HL-60/S4 (cell line): ENCODE measurements around the gene ETS1.

Experiments used
- in situ Hi-C: fragments of 300-500 bp; cut with MboI; formaldehyde crosslinking; loops from 2 replicates; pipeline ENCODE4 v1.14.3; 2022; ENCODE audit warnings: low sequenced_read_pairs

The ETS1 gene

DNA sequence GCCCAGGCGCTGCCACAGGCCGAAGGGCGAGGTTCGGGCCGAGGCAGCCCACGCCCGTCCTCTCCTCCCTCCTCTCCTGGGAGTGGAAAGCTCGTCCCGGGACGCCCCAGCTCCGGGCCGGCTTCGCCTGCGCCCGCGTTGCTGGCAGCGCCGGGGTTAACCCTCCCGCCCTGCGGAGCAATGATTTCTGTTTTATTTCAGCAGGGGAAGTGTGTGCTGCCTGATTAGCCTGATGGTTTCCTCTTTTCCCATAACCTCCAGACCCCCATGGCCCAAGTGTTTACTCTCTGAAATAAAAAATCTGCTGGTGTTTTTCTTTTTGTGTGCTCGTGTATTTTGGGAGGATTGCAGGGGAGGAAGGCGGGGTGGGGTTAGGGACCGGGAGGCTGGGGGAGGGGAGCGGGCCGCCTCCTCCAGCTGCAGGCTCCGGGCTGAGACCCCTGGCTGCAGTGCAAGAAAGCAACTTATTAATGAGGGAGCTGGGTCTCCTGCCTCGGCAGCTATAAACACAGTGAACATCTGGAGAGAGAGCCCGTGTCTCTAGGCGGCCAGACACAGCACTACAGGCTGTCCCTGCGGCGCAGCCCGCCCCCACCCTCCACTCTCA, 38.6 kb downstream of the ETS1 start:
- in situ Hi-C loops: no loop called here

DNA sequence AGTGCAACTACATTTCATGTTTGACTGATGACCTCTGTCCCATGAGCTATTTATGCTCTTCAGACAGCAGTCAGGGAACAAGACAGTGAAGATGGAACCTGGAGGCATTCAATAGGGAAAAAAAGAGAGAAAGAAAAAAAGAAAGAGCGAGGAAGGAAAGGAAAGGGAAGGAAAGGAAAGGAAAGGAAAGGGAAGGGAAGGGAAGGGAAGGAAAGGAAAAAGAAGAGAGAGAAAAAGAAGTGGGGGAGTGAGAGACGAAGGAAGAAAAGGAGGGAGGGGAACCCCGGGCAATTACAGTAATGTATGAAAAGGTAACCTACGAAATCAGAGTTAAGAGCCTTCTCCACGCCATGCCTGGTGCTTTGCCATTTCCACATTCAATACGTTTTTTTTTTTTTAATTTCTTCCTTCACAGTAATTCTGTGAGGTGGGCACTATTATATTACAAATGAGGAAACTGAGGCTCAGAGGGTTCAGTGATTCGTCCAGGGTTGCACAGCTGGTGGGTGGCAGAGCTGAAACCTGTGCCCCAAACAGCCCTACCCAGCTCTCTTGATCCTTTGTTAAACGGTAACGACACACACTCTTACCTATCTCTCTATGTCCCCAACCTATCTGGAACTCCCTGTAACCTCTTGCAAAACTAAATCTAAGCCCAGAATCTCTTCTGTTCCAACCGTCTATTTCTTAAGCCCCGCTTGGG, 39.3 kb downstream of the ETS1 start:
- in situ Hi-C loops: no loop called here

DNA sequence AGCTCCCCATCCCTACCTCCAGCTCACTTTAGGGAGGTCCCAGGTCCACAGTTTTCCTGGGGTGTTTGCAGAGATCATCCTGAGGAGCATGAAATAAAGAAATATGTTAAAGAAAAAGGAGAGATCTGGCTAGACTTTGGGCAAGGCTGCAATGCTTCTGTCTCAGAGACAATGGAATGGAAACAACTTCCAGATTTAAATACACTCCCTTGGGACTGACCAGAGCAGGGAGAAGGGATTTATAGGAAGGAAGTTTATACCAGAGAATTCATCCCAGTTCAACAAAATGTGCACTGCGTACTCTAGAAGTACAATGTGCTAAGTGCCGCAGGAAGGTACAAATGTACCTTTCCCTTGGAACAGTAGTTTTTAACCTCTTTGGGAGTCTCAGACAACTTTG, 40.4 kb downstream of the ETS1 start:
- in situ Hi-C loops: no loop called here

DNA sequence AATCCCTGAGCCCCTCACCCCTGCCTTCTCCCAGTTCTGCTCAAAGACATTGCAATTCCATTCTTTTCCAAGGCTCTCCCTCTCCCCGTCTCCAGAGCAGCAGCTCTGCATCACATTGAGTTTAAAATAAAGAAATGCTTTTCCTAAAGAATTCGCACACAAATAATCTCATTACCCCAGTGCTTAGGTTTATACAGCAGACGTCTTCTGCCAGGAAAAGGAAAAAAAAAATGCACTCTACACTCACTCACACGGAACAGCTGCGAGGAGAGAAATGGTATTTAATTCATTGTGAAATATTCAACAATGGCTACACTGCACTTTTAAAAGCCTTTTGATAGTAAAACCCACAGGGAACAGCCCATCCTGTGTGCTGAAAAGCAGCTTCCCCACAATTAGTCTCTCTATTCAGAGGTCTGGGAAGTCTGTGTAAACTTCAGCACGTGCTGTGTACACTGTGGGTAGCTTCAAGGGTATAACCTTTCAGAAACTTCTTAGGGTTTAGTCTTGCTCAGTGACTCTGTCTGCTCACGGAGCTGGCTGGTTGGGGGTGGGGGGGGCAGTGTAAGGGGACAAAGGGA, 42.8 kb downstream of the ETS1 start:
- in situ Hi-C loops: no loop called here

DNA sequence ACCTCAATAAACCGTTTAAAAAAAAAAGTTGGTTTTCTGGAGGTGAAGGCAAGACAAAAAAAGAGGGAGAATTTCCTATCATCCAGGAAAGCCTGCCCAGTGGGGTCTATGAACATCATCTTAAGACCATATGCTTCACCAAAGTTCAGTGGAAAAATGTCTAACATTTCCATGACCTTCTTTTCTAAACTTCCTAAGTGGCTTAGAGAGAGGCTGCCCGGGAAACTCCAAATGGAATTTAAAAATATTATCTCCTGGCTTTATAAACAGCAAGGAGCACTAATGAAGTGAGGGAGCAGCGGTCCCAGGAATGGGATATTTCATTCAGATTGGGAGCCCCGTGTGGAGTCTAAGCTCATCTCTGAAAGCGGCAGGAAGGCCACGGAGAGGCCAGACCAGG, 46.9 kb downstream of the ETS1 start:
- in situ Hi-C loops: no loop called here

DNA sequence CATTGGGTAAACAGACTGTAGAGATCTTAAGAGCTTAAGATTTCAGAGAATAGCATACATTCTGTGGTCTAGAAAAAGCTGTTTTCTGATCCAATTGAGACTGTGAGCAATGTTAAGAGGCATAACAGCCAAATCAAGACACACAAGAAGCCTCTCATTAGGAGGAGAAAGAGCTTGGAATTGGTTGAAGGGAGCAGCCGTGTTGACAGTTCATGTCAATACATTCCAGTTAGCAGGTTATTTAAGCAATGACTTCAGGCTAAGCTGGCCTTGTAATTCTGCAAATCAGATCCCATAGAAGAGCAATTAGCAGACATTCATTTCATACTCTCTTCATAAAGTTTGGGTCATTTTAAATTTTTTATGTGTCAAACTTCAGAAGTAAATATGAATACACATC, 50.9 kb downstream of the ETS1 start:
- in situ Hi-C loops: no loop called here

DNA sequence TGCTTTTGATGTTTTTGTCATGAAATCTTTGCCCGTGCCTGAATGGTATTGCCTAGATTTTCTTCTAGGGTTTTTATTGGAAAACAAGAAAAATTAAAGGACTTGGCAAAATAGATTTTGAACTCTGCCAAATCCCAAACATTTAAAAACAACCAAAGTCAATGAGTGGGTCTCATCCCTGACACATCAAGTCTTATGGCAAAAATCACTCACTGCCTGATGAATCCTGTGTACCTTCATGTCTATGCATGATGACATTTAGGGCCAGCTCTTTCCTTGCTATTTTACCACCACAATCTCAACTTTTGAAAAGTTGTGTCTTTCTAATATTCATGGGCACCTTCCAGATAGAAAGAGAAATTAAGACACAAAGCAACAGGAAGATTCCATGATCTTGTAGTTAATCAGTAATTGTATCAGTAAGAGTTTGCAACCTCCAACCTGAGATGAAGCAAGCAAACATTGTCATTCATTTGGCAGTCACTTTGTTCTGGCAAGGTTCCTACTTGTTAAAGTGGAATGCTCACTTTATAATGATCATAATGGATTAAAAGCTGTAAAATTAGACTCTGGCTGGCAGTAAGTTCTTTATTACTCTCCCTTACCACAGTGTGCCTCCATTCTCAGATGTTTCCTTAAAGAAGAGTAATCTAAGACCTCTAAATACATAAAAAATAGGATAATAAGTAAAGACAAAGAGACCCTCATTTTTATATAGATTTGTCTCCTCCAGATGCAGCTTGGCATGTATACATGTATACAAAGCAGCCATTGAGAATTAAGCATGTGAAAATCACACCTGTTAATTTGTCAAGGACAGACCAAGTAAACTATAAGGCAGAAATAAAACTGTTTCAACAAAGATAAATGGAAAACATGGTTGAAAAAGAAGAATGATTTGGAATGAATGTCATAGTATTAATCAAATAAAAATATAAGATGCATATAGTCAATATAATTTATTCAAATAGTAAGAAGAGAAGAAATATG, 51.6 kb downstream of the ETS1 start:
- in situ Hi-C loops: no loop called here

DNA sequence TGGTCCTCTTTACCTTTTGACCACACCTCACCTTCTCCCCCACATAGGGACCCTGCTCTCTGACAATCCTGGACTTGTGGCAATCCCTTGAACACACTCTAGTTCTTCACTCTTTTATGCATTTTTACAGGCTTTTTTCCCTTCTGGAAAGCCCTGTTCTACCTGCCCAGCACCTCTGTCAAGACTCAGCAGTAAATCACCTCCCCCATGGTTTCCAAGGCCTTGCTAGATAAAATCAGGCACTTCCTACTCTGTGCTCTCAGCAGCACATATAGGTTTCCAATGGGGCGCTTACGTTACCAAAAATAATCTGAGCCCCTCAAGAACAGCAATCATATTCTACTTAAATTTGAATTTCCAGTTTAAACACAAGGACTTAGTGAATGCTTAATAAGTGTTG, 53.9 kb downstream of the ETS1 start:
- in situ Hi-C loops: no loop called here

DNA sequence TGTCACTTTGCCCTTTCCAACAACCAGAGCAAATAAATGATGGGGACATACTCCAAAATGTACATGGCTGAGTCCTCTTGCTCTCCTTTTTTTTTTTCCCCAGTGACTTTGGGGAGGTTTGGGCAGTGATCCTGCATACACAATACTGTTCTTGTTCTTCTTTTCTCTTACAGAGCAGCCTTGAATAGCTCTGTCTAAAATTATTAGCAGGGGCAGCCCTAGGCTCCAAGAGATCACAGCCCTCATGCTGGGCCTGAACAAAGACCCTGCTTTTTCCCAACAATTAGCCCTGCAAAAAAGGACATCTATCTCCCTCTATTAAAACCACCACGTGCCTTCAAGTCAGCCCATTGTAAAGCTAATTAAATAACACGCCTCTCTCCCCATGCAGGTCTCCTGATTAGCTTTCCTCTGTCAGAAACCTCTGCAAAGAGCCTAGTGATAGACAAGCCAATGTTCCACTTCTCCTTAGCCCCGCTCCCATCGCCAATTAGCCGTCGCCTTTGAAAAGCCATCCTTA, 54.7 kb downstream of the ETS1 start:
- in situ Hi-C loops: no loop called here

DNA sequence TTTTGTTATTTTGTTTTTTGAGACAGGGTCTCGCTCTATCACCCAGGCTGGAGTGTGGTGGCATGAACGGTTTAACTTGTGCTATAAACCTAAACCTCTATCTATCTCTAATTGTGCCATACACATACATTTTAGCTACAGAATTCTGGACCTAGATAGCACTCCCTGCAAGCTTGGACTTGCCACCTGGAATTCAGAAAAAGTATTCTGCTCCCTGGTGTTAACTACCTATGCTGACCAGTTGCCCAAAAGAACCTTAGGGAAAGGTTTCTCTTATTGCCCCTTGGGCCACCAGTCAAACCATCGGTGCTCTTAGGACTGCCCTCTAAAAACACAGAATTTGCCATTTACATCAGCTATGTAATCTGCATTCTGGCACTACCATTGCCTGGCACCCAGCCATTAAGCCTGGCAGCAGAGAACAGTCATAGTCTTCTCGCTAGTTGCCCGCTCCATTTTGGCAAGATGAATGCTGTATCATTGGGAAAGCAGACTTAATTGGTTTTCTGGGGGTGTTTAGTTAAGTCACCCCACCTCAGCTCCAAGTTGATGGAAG, 55.3 kb downstream of the ETS1 start:
- in situ Hi-C loops: no loop called here

DNA sequence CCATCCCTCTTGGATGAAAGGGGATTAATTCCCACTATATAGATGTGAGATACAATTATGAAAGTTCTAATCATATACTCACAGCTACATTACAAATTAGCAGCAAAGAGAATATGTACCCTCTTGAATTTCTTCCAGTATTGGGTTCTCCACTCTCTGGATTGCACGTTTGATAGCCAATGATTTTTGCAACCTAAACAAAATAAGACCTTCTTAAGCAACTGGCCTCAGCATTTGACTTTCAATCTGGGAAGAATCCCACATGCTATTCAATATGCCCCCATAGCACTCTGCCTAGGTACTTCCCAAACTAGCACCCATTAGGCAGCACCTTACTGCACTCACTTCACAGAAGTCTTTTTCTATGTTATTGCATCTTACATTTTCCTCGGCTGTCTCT, 55.8 kb downstream of the ETS1 start:
- in situ Hi-C loops: no loop called here

DNA sequence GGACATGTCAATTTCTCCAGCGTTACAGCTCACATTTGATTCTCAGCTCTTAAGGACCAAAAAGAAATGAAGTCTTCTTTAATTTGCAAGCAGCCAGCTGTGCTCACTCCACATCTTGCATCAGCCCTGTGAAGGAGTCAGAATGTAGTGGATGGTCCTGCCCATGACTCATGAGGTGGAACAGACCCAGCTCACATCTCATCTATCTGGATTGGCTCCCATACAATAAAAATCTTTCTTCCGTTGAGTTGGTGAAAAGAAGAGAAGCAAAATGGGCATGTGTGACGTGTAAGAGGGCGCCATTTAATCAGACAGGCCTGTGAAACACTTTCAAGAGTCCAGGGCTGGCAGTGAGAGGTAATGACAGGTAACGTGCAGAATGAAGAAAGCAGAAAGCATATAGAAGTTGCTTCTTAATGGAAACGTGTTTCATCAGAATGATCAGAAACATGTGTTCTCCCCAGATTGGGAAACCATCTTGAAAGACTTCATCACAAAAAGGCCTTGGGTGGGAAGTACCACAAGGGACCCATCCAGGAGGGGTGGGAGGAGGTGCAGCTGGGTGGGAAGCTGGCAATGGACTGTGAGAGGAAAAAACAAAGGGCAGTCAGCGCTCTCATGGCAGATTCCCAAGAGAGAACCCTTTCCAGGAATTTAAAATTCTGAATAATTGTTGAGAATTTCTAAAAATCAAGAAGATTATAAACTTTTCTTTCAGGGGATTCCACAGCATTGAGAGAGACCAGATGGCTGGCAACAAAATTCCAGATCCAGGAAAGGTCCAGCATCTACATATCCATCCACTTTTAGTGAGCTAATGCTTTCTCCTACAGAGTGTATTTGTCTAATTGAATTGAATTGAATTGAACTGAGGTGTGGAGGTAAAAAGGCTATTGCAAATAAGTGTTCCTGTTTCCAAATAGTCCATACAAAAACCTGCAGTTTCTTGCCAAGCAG, 57.0 kb downstream of the ETS1 start:
- in situ Hi-C loops: no loop called here

DNA sequence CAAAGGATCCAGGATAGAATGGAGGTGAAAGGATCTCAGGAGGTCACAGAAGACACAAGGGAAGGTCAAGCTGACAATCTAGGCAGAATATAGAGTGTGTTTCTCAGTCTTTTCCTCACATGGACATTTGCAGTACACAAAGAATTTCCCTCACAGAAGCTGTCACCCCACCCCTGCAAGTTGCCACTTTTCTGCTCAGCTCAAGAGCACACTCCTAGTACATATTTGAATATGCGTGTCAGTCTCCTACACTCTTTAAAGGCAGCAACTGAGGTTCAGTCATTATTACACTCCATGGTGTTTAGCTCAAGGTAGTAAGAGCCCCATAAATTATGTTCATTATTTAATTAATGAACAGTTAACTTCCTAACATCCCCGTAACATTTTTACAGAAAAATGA, 59.1 kb downstream of the ETS1 start:
- in situ Hi-C loops: no loop called here

DNA sequence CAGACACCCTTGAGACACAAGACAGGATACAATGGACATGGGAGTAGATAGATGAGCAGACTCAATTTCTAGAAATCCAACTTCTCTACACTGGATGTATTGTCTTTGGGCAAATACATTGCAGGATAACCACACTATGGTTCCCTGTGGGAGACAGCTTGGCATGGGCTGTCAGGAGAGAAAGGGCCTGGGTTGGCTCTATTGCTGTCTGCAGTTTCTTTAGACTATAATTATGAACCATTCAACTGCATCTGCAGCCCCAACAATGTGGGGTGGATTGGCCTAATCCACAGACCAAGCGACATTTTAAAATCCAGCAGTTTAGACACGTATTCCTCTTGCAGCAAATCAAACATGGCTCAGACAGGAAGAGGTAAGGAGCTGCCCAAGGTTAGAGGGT, 60.3 kb downstream of the ETS1 start:
- in situ Hi-C loops: no loop called here

DNA sequence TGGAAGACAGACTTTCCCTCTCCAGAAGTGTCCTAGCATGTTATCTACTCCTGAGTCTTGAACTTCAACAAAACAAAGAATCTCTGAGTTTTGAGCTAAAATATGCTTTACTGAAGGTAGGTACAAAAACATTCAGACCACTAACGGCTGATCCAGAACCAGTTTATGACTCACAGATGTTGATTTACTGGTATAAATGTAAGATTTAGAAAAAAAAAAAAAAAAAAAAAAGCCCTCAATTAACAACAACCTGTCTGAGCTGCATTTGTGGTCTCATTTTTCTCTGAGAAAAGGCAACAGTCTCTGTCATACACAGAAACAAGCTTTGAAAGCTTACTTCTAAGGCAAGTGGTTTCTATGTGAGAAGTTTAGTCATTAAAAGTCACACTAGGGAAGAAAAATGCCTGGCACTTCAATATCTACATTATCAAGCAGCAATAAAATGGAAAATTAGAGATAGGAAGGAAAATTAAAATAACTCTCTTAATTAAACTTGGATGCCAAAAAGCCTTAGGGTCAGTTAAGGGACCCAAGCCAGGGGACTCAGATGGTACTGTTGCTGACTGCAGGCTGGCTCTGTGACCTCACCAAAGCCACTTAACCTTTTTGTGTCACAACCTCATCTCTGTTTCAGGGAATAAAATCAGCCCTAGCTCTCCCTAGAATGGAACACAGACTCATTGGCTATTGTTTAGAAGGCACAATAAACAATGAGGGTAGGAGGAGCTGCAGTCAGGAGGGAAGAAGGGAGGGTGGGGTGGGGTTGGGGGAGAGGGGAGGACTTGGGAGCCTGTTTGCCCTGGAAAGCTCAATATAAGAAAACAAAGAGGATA, 61.7 kb downstream of the ETS1 start:
- in situ Hi-C loops: no loop called here

DNA sequence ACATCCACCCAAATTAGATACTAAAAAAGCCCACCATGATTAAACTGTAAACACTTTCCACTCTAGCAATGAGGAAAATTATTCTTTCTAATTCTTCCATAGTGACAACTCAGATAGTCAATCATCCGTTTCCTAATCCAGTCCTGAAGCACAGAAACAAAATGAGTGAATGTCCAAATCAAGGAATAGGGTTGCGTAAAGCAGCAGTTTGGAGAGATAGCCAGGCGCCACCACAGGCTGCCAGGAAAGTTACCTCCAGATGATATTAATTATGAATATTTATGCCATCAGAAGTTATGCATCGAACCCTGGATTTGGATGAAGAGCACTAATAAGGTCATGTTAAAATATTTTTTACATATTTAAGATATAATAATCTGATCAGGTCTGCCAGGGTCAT, 63.2 kb downstream of the ETS1 start:
- in situ Hi-C loops: no loop called here

DNA sequence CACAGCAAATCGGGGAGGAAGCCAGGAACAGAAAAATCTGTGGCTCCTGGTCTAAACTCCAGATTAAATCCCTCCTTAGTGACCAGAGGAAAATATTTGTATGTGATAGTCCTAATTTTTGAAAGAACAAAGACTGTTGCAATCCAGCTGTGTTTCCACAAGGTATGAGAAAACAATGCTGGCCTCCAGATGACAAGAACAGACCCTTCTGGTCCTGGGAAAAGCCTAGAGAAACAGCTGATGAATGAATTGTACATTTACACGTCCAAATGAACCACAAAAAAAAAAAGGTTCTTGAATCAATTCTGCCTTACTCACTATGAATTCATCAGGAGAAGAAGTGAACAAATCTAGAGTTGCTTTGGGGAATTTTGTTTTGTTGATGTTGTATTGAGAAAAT, 63.7 kb downstream of the ETS1 start:
- in situ Hi-C loops: no loop called here

DNA sequence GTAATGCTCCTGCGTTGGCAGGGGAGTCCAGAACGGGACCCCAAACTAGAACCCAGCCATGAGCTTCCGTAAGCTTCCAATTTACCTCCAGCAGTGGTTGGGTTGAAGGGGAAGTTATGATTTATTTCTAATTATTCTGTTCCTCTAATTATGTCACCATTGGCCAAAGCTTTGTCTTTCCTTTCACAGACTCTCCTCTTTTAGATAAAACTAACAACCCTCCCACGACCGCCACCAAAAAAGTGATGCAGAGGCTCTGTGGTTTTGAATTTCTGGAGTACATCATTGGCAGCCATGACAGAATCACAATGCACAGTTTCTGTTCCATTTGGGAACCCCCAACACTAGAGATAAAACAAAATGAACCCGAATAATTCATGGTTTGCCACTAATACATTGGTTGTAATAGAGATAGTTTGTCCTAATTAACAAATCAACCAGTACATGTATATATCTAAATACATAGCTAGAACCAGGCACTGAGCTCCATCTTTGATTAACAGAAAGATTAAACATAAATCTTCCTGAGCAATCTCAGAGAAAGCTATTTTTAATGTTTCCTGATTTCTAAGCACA, 64.3 kb downstream of the ETS1 start:
- in situ Hi-C loops: no loop called here
